Upper lobe of left lung (tissue), 6 donors: Measurements from ENCODE around the gene NBPF4. TPM values are rescaled to one million over a fixed set of nuclear protein-coding genes. Genes with fewer than 3 reads are reported as not detected.
"Not testable (repeated sequence)": the region's sequence is repeated elsewhere in the genome, so short reads cannot be mapped to it uniquely, and the experiment has no call there.

Source experiments
- ATAC-seq, 2 donors: fragments of 200-7000 bp; cut with Tn5 transposase; one replicate each; pipeline ENCODE4 v1.9.1; 2022; ENCODE audit warnings: mild to moderate bottlenecking in 2 of 2, moderate library complexity in 2 of 2; ENCODE audit not compliant: low FRiP score in 2 of 2
- DNase-seq, 2 donors: peaks; one replicate each; pipeline ENCODE4 v3.0.0-alpha.2; 2019 to 2020
- H3K27ac ChIP-seq, 4 donors: fragments of 200-600 bp; sonication (generic); one replicate each; pipeline ENCODE4 v1.5.1; 2016 to 2019
- H3K27me3 ChIP-seq, 4 donors: fragments of 200-600 bp; sonication (generic); one replicate each; pipeline ENCODE4 v1.5.1; 2017 to 2019
- H3K36me3 ChIP-seq, 4 donors: fragments of 200-600 bp; sonication (generic); one replicate each; pipeline ENCODE4 v1.5.1; 2016 to 2019
- H3K4me1 ChIP-seq, 4 donors: fragments of 200-600 bp; sonication (generic); one replicate each; pipeline ENCODE4 v1.5.1; 2018 to 2019
- H3K4me3 ChIP-seq, 4 donors: fragments of 200-600 bp; sonication (generic); one replicate each; pipeline ENCODE4 v1.5.1; 2017 to 2019; ENCODE audit warnings: mild to moderate bottlenecking in 2 of 4, moderate library complexity in 1 of 4
- H3K9me3 ChIP-seq, 4 donors: fragments of 200-600 bp; sonication (generic); one replicate each; pipeline ENCODE4 v1.5.1; 2018 to 2019
- CTCF ChIP-seq, 6 experiments: fragments of 450-650 bp in 4 of 6; fragments of 200-600 bp in 2 of 6; sonication (generic) in 2 of 6; IDR thresholded peaks; one replicate each; pipeline ENCODE4 v1.5.1; 2016 to 2019; ENCODE audit warnings: antibody characterized with exemption in 6 of 6
- EP300 ChIP-seq, 4 donors: sonication (generic); formaldehyde crosslinking; IDR thresholded peaks; one replicate each; pipeline ENCODE4 v1.5.1; 2017; ENCODE audit warnings: antibody characterized with exemption in 4 of 4, control low read depth in 2 of 4
- POLR2A ChIP-seq, 4 donors: fragments of 450-650 bp; IDR thresholded peaks; one replicate each; pipeline ENCODE4 v1.5.1; 2016 to 2017; ENCODE audit warnings: antibody characterized with exemption in 4 of 4, mild to moderate bottlenecking in 2 of 4
- POLR2AphosphoS5 ChIP-seq, 2 donors: sonication (generic); formaldehyde crosslinking; IDR thresholded peaks; one replicate each; pipeline ENCODE4 v1.5.1; 2017; ENCODE audit warnings: antibody characterized with exemption in 2 of 2
- WGBS, 2 donors: methylation state at CpG; one replicate each; pipeline ENCODE4 v1.1.5; 2017 to 2018; 5-methylcytosine and 5-hydroxymethylcytosine counted together
- total RNA-seq, 6 donors: library from RNA; depleted of rRNA in 4 of 6; stranded (reverse); fragments of >200 nt in 4 of 6; gene quantifications; one replicate each; pipeline versions ENCODE4 v1.1.0 to v1.2.1, GENCODE V29; 2016 to 2021
- donor health status: DM: no; HTN: no; CAD: no; lungs with moderate emphysema.
- donor health status: DM: no; HTN: yes; CAD: no; lungs with severe emphysema.

NBPF4 gene
- total RNA-seq, 6 donors from 2014 or later = not detected

GRCh38 chr1:108227772-108228171 is 16.1 kb downstream of the NBPF4 start:
- not testable (repeated sequence) for H3K4me3 ChIP-seq, DNase-seq, H3K27me3 ChIP-seq, H3K27ac ChIP-seq, H3K9me3 ChIP-seq, H3K4me1 ChIP-seq, ATAC-seq, H3K36me3 ChIP-seq
- WGBS, 2 donors = no CpG with 5 or more reads among the region's 7 CpGs

GRCh38 chr1:108226855-108227254 is 17.0 kb downstream of the NBPF4 start:
- not testable (repeated sequence) for H3K4me3 ChIP-seq, H3K27ac ChIP-seq, DNase-seq, H3K36me3 ChIP-seq, H3K9me3 ChIP-seq, H3K27me3 ChIP-seq, ATAC-seq, H3K4me1 ChIP-seq
- 100% methylated on average over 1 of the region's 4 CpGs; no CpG with 5 or more reads in 1 of the 2 donors for WGBS, 2 donors

GRCh38 chr1:108223226-108223625 is 20.6 kb downstream of the NBPF4 start:
- not testable (repeated sequence) for DNase-seq, ATAC-seq, H3K9me3 ChIP-seq, H3K4me1 ChIP-seq, H3K27ac ChIP-seq, H3K36me3 ChIP-seq, H3K4me3 ChIP-seq, H3K27me3 ChIP-seq
- 86 to 92% methylated on average over 5 to 7 of the region's 7 CpGs for WGBS, 2 donors

- H3K36me3 ChIP-seq, H3K9me3 ChIP-seq, H3K27ac ChIP-seq, ATAC-seq, H3K27me3 ChIP-seq, H3K4me1 ChIP-seq, H3K4me3 ChIP-seq, DNase-seq: not testable (repeated sequence)
- 85 to 86% methylated on average over 11 to 12 of the region's 14 CpGs for WGBS, 2 donors
Measured at GRCh38 chr1:108217515-108218174, 26.2 kb downstream of the NBPF4 start.

GRCh38 chr1:108217007-108217406 is 26.9 kb downstream of the NBPF4 start:
- WGBS, 2 donors = 78 to 79% methylated on average over 2 of the region's 2 CpGs
- not testable (repeated sequence) for DNase-seq, ATAC-seq, H3K27ac ChIP-seq, H3K36me3 ChIP-seq, H3K4me1 ChIP-seq, H3K27me3 ChIP-seq, H3K9me3 ChIP-seq, H3K4me3 ChIP-seq

GRCh38 chr1:108216028-108216890 is 27.6 kb downstream of the NBPF4 start:
- not testable (repeated sequence) for H3K27ac ChIP-seq, H3K36me3 ChIP-seq, H3K4me1 ChIP-seq, ATAC-seq, DNase-seq, H3K9me3 ChIP-seq, H3K27me3 ChIP-seq, H3K4me3 ChIP-seq
- WGBS, 2 donors = 78 to 82% methylated on average over 6 of the region's 6 CpGs

- not testable (repeated sequence) for H3K4me3 ChIP-seq, DNase-seq, H3K27ac ChIP-seq, H3K9me3 ChIP-seq, H3K4me1 ChIP-seq, H3K36me3 ChIP-seq, H3K27me3 ChIP-seq
- peak in 1 of 2 donors; percentile 68 for ATAC-seq
- WGBS, 2 donors = 30 to 39% methylated on average over 2 to 5 of the region's 5 CpGs
- peak in 3 of 6 experiments; percentile 13 to 71 (median 39) for TF ChIP-seq CTCF (IDR thresholded peaks at IDR 0.05)
Measured at GRCh38 chr1:108214641-108215465, 29.0 kb downstream of the NBPF4 start.

GRCh38 chr1:108211014-108211413 is 32.9 kb downstream of the NBPF4 start:
- no peaks in the 10 kb centered on the region for H3K9me3 ChIP-seq
- no peak overlapping the region for H3K4me3 ChIP-seq
- H3K4me1 ChIP-seq = no peaks in the 10 kb centered on the region
- H3K36me3 ChIP-seq = no peaks in the 10 kb centered on the region
- H3K27me3 ChIP-seq = no peaks in the 10 kb centered on the region
- DNase-seq (no peak), ATAC-seq (no peak)
- TF ChIP-seq CTCF (IDR thresholded peaks at IDR 0.05) (no peak), POLR2A (IDR thresholded peaks at IDR 0.05) (no peak), POLR2AphosphoS5 (IDR thresholded peaks at IDR 0.05) (no peak), EP300 (IDR thresholded peaks at IDR 0.05) (no peak)
- H3K27ac ChIP-seq = no peak overlapping the region
- 93 to 98% methylated on average over 1 of the region's 1 CpG for whole genome bisulfite sequencing, 2 donors
